ENCODE data around the gene MFNG. TPM values are rescaled to one million over a fixed set of nuclear protein-coding genes. Genes with fewer than 3 reads are reported as not detected.

MFNG gene
- total RNA-seq, 1 experiment from 2014 or later, result 7.1 TPM

DNA sequence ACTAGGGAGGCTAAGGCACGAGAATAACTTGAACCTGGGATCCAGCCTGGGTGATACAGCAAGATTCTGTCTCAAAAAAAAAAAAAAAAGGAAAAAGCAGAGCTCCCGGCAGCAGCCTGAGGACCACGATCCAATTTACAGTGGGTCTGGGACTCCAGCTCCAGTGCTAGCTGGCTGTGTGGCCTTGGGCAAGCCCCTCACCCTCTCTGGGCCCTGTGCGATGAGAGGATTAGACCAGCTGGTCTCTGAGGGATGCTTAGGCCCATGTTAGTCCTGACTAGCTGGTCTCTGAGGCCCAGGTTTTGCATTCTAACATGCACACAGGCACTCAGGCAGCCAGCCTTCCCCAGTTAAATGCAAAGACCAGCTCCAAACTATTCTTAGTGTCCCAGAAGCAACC is 19.4 kb upstream of the MFNG start:
- no peak overlapping the region for H3K4me3 ChIP-seq (ENCODE audit: low read depth in 2 of 2, low read length in 2 of 2)
- no TSS peak for BruUV-seq (replicated peaks)
- TF ChIP-seq POLR2AphosphoS5 (IDR thresholded peaks at IDR 0.05; ENCODE audit: low read depth, low read length) (no peak), TCF7L2 (IDR thresholded peaks at IDR 0.05; ENCODE audit: low read depth, low read length) (no peak), SIN3A (IDR thresholded peaks at IDR 0.05; ENCODE audit: borderline replicate concordance, insufficient read depth, low read depth, low read length) (no peak)
- TF ChIP-seq, protein P1, sequence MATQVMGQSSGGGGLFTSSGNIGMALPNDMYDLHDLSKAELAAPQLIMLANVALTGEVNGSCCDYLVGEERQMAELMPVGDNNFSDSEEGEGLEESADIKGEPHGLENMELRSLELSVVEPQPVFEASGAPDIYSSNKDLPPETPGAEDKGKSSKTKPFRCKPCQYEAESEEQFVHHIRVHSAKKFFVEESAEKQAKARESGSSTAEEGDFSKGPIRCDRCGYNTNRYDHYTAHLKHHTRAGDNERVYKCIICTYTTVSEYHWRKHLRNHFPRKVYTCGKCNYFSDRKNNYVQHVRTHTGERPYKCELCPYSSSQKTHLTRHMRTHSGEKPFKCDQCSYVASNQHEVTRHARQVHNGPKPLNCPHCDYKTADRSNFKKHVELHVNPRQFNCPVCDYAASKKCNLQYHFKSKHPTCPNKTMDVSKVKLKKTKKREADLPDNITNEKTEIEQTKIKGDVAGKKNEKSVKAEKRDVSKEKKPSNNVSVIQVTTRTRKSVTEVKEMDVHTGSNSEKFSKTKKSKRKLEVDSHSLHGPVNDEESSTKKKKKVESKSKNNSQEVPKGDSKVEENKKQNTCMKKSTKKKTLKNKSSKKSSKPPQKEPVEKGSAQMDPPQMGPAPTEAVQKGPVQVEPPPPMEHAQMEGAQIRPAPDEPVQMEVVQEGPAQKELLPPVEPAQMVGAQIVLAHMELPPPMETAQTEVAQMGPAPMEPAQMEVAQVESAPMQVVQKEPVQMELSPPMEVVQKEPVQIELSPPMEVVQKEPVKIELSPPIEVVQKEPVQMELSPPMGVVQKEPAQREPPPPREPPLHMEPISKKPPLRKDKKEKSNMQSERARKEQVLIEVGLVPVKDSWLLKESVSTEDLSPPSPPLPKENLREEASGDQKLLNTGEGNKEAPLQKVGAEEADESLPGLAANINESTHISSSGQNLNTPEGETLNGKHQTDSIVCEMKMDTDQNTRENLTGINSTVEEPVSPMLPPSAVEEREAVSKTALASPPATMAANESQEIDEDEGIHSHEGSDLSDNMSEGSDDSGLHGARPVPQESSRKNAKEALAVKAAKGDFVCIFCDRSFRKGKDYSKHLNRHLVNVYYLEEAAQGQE (IDR thresholded peaks at IDR 0.05; ENCODE audit: insufficient read depth in 1 of 2, low read depth in 2 of 2, low read length in 1 of 2), result no peak
- TF ChIP-seq, protein P2, sequence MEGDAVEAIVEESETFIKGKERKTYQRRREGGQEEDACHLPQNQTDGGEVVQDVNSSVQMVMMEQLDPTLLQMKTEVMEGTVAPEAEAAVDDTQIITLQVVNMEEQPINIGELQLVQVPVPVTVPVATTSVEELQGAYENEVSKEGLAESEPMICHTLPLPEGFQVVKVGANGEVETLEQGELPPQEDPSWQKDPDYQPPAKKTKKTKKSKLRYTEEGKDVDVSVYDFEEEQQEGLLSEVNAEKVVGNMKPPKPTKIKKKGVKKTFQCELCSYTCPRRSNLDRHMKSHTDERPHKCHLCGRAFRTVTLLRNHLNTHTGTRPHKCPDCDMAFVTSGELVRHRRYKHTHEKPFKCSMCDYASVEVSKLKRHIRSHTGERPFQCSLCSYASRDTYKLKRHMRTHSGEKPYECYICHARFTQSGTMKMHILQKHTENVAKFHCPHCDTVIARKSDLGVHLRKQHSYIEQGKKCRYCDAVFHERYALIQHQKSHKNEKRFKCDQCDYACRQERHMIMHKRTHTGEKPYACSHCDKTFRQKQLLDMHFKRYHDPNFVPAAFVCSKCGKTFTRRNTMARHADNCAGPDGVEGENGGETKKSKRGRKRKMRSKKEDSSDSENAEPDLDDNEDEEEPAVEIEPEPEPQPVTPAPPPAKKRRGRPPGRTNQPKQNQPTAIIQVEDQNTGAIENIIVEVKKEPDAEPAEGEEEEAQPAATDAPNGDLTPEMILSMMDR (IDR thresholded peaks at IDR 0.05), result no peak
- H3K9me3 ChIP-seq (ENCODE audit: control insufficient read depth, insufficient read depth, low read depth, low read length), result no peaks in the 10 kb centered on the region
- ChIA-PET POLR2A (interaction anchor here (0.6 kb wide), 1 partner anchor 202 kb away, joined by 4 read pairs; no protein-coding TSS in a partner anchor), CTCF (no interaction called here)
- no peak for ATAC-seq
- no peak for DNase-seq (ENCODE audit: low read depth, low spot score)
- H3K4me1 ChIP-seq (ENCODE audit: control insufficient read depth, insufficient read depth, low read length), result peaks cover 54% of the 10 kb centered on the region
- no peaks in the 10 kb centered on the region for H3K36me3 ChIP-seq (ENCODE audit: control insufficient read depth, insufficient read depth, low read length)
- in situ Hi-C loops (cut with HindIII; ENCODE audit: low pct_unique_long_range_greater_than_20kb, low sequenced_read_pairs) (no loop called here), intact Hi-C loops (cut with micrococcal nuclease; ENCODE audit: unreplicated experiment) (no loop called here)
- H3K27ac ChIP-seq (ENCODE audit: low read length), result no peak overlapping the region
- H3K27me3 ChIP-seq (ENCODE audit: control insufficient read depth, insufficient read depth, low read length), result no peaks in the 10 kb centered on the region

DNA sequence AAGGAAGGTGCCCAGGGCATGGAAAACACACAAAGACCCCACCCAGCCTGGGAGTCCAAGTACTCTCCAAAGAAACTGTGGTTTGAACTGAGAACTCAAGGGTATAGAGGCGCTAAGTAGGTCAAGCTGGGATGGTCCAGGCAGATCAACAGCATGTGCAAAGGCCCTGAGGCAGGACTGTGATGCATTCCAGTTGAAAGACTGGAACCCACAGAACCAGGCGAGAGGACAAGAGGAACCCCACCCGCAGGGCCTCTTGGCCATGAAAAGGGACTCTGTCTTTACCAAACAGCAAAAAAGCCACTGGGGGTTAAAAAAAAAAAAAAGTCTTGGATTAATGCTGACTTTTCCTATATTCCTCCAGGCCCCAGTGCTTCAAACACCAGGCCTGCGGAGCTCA is 18.8 kb upstream of the MFNG start:
- TF ChIP-seq POLR2AphosphoS5 (IDR thresholded peaks at IDR 0.05; ENCODE audit: low read depth, low read length), result no peak
- TF ChIP-seq, protein P2 (IDR thresholded peaks at IDR 0.05), result no peak
- TF ChIP-seq TCF7L2 (IDR thresholded peaks at IDR 0.05; ENCODE audit: low read depth, low read length), result no peak
- no peak for TF ChIP-seq SIN3A (IDR thresholded peaks at IDR 0.05; ENCODE audit: borderline replicate concordance, insufficient read depth, low read depth, low read length)
- TF ChIP-seq, protein P1 (IDR thresholded peaks at IDR 0.05; ENCODE audit: insufficient read depth in 1 of 2, low read depth in 2 of 2, low read length in 1 of 2), result no peak
- peaks cover 53% of the 10 kb centered on the region for H3K4me1 ChIP-seq (ENCODE audit: control insufficient read depth, insufficient read depth, low read length)
- DNase-seq (ENCODE audit: low read depth, low spot score) (no peak), ATAC-seq (no peak)
- H3K4me3 ChIP-seq (ENCODE audit: low read depth in 2 of 2, low read length in 2 of 2), result no peak overlapping the region
- intact Hi-C loops (cut with micrococcal nuclease; ENCODE audit: unreplicated experiment) (no loop called here), in situ Hi-C loops (cut with HindIII; ENCODE audit: low pct_unique_long_range_greater_than_20kb, low sequenced_read_pairs) (no loop called here)
- POLR2A ChIA-PET, result interaction anchor here (0.6 kb wide), 1 partner anchor 201 kb away, joined by 4 read pairs; no protein-coding TSS in a partner anchor
- no peaks in the 10 kb centered on the region for H3K9me3 ChIP-seq (ENCODE audit: control insufficient read depth, insufficient read depth, low read depth, low read length)
- no peaks in the 10 kb centered on the region for H3K27me3 ChIP-seq (ENCODE audit: control insufficient read depth, insufficient read depth, low read length)
- BruUV-seq (replicated peaks), result no TSS peak
- CTCF ChIA-PET, result no interaction called here
- H3K36me3 ChIP-seq (ENCODE audit: control insufficient read depth, insufficient read depth, low read length), result no peaks in the 10 kb centered on the region
- H3K27ac ChIP-seq (ENCODE audit: low read length), result no peak overlapping the region

Measured in Panc1 (cell line).